HG03097 (cell line): ENCODE results near the gene TNRC18.
"Not testable (repeated sequence)": the region's sequence is repeated elsewhere in the genome, so short reads cannot be mapped to it uniquely, and the experiment has no call there.

Experiments used
- ATAC-seq: cut with Tn5 transposase; IDR thresholded peaks from one replicate; pipeline ENCODE4 v1.9.1; 2021; ENCODE audit not compliant: unreplicated experiment, low FRiP score

The TNRC18 gene, protein sequence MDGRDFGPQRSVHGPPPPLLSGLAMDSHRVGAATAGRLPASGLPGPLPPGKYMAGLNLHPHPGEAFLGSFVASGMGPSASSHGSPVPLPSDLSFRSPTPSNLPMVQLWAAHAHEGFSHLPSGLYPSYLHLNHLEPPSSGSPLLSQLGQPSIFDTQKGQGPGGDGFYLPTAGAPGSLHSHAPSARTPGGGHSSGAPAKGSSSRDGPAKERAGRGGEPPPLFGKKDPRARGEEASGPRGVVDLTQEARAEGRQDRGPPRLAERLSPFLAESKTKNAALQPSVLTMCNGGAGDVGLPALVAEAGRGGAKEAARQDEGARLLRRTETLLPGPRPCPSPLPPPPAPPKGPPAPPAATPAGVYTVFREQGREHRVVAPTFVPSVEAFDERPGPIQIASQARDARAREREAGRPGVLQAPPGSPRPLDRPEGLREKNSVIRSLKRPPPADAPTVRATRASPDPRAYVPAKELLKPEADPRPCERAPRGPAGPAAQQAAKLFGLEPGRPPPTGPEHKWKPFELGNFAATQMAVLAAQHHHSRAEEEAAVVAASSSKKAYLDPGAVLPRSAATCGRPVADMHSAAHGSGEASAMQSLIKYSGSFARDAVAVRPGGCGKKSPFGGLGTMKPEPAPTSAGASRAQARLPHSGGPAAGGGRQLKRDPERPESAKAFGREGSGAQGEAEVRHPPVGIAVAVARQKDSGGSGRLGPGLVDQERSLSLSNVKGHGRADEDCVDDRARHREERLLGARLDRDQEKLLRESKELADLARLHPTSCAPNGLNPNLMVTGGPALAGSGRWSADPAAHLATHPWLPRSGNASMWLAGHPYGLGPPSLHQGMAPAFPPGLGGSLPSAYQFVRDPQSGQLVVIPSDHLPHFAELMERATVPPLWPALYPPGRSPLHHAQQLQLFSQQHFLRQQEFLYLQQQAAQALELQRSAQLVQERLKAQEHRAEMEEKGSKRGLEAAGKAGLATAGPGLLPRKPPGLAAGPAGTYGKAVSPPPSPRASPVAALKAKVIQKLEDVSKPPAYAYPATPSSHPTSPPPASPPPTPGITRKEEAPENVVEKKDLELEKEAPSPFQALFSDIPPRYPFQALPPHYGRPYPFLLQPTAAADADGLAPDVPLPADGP (N-terminal part only)

GRCh38 chr7:5423306-5423975 lies at the start of gene TNRC18:
Gene TNRC18, minus strand, starts transcription at chr7:5423834. Its CDS starts 2,588 bp downstream, at chr7:5421246.
- no peak for ATAC-seq

- ATAC-seq = no peak
Measured at GRCh38 chr7:5472432-5473315, 49.0 kb upstream of the TNRC18 start.

GRCh38 chr7:5471623-5472022 lies 48.0 kb upstream of the TNRC18 start:
- not testable (repeated sequence) for ATAC-seq

- ATAC-seq = no peak
Measured at GRCh38 chr7:5470816-5471215, 47.2 kb upstream of the TNRC18 start.

GRCh38 chr7:5470167-5470532 lies 46.5 kb upstream of the TNRC18 start:
- ATAC-seq = no peak

GRCh38 chr7:5469375-5470166 lies 45.9 kb upstream of the TNRC18 start:
- no peak for ATAC-seq

- ATAC-seq = no peak
Measured at GRCh38 chr7:5467645-5468044, 44.0 kb upstream of the TNRC18 start.

- ATAC-seq = no peak
Measured at GRCh38 chr7:5466551-5466950, 42.9 kb upstream of the TNRC18 start.

- no peak for ATAC-seq
Measured at GRCh38 chr7:5463031-5463430, 39.4 kb upstream of the TNRC18 start.

GRCh38 chr7:5462216-5462615 lies 38.6 kb upstream of the TNRC18 start:
- no peak for ATAC-seq

GRCh38 chr7:5458921-5459480 lies 35.4 kb upstream of the TNRC18 start:
- ATAC-seq = no peak

GRCh38 chr7:5457245-5457735 lies 33.7 kb upstream of the TNRC18 start:
- no peak for ATAC-seq

DNA sequence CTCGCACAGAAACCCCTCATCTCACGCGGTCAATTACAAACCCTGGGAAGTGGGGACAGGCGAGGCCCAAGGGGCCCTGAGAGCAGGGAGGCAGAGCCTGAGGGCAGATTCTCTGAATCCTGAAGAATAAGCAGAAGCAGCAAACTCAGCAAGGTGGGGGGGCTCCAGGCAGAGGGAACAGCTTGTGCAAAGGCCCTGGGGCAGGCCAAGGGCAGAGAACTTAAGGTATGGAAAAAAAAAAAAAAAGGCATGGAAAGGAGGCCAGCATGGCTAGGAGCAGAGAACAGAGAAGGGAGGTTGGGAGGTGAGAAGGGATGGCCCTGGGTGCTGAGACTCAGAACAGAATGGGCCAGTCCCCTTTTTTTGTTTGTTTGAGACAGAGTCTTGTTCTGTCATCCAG lies 32.8 kb upstream of the TNRC18 start:
- no peak for ATAC-seq

- ATAC-seq = no peak
Measured at GRCh38 chr7:5455581-5456219, 32.1 kb upstream of the TNRC18 start.

DNA sequence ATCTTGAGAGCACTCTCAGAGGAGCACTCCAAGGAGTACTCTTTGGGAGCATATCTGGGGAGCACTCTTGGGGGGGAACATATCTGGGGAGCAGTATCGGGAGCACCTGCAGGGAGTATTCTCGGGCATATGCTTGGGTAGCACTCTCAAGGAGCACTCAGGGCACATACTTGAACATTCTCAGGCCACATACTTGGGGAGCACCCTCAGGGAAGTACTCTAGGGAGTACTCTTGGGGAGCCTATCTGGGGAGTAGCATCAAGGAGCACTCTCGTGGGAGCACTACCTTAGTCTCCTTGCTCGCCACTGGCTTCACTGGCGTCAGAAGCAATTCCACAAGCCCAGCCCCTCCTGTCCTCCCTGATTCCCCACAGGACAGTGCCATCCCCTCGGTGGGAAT lies 31.5 kb upstream of the TNRC18 start:
- no peak for ATAC-seq

DNA sequence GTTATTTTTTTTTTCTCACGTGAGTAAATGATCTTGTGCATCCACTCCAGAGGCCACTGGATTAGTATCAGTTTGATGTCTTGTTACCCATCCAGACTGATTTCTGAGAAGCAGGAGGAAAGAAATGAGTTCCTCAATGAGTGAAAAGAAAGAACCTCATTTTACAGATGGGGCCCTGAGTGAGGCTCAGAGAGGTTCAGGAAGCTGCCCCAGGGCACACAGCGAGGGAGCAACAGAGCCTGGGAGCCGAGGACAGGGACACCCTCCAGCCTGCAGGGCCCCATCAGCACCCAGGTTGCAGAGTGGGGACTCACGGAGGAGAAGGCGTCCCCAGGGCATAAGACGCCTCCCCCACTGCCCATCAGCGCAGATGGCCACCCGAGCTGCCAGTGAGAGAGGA lies 30.9 kb upstream of the TNRC18 start:
- ATAC-seq = no peak

DNA sequence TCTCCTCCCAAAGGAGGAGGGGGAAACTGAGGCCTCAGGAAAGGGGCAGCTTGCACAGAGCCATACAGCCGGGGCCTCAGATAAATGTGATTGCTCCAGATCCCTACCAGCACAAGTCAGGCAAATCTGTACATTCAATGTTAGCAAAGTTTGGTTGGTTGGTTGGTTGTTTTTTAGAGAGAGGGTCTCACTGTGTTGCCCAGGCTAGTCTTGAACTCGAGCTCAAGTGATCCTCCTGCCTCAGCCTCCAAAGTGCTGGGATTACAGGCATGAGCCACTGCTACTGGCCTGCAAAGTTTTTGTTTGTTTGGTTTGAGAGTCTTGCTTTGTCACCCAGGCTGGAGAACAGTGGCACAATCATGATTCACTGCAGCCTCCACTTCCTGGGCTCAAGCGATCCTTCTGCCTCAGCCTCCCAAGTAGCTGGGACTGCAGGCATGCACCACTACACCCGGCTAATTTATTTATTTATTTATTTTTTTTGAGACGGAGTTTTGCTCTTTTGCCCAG lies 30.0 kb upstream of the TNRC18 start:
- ATAC-seq = no peak
